ENCODE results near the gene PRICKLE1. TPM values are rescaled to one million over a fixed set of nuclear protein-coding genes. Genes with fewer than 3 reads are reported as not detected.

Gene PRICKLE1
- polyA plus RNA-seq, 1 donor from 2014 or later = 20.6 TPM

- Histone ChIP-seq H4K20me1 (ENCODE audit: insufficient read depth) (no peaks in the 10 kb centered on the region), H2AFZ (ENCODE audit: low read depth, low read length) (no peak overlapping the region), H3K9ac (ENCODE audit: low read length) (no peak overlapping the region), H3K79me2 (replicated peaks; ENCODE audit: insufficient read depth, low read length) (no peaks in the 10 kb centered on the region), H3K27me3 (ENCODE audit: insufficient read depth, low read depth, low read length) (no peaks in the 10 kb centered on the region), H3K4me2 (ENCODE audit: low read length) (no peak overlapping the region), H3K9me3 (ENCODE audit: low read length) (no peaks in the 10 kb centered on the region), H3K4me3 (ENCODE audit: low read length) (no peak overlapping the region), H3K9me2 (ENCODE audit: insufficient read depth, low read length) (no peaks in the 10 kb centered on the region), H3F3A (ENCODE audit: insufficient read depth, low read length, poor library complexity, severe bottlenecking) (no peaks in the 10 kb centered on the region), H3K27ac (ENCODE audit: low read length) (no peak overlapping the region), H3K36me3 (ENCODE audit: insufficient read depth, low read length) (no peaks in the 10 kb centered on the region)
- TF ChIP-seq RAD21 (conservative IDR thresholded peaks at IDR 0.05) = no peak
- TF ChIP-seq MXI1 (conservative IDR thresholded peaks at IDR 0.05; ENCODE audit: poor library complexity, severe bottlenecking) = no peak
- TF ChIP-seq, protein P1, sequence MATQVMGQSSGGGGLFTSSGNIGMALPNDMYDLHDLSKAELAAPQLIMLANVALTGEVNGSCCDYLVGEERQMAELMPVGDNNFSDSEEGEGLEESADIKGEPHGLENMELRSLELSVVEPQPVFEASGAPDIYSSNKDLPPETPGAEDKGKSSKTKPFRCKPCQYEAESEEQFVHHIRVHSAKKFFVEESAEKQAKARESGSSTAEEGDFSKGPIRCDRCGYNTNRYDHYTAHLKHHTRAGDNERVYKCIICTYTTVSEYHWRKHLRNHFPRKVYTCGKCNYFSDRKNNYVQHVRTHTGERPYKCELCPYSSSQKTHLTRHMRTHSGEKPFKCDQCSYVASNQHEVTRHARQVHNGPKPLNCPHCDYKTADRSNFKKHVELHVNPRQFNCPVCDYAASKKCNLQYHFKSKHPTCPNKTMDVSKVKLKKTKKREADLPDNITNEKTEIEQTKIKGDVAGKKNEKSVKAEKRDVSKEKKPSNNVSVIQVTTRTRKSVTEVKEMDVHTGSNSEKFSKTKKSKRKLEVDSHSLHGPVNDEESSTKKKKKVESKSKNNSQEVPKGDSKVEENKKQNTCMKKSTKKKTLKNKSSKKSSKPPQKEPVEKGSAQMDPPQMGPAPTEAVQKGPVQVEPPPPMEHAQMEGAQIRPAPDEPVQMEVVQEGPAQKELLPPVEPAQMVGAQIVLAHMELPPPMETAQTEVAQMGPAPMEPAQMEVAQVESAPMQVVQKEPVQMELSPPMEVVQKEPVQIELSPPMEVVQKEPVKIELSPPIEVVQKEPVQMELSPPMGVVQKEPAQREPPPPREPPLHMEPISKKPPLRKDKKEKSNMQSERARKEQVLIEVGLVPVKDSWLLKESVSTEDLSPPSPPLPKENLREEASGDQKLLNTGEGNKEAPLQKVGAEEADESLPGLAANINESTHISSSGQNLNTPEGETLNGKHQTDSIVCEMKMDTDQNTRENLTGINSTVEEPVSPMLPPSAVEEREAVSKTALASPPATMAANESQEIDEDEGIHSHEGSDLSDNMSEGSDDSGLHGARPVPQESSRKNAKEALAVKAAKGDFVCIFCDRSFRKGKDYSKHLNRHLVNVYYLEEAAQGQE (IDR thresholded peaks at IDR 0.05; ENCODE audit: borderline replicate concordance) = no peak
- TF ChIP-seq EZH2 (IDR thresholded peaks at IDR 0.05; ENCODE audit: borderline replicate concordance, insufficient read depth, low read length, poor library complexity, severe bottlenecking) = no peak
These were observed 25.0 kb downstream of the PRICKLE1 start for GRCh38 chr12:42564556-42564955.

DNA sequence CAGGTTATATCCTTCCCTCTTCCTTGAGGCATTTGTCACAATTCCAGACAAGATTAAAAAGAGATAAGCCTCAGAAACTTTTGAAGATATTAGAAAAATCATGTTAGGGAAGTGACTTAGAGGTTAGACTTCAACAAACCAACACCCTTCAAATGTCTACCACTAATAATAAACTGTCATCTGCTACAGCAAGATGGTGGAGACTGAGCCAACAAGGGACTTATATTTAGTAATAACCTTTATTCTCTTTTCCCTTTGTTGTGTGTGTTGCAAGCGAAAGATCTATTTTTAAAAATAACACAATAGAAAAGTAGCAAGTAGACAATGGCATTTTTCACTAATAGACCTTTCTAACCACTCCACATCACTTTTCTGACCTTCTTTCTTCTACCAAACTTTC, 28.6 kb downstream of the PRICKLE1 start:
- Histone ChIP-seq H3K79me2 (replicated peaks; ENCODE audit: insufficient read depth, low read length) (no peaks in the 10 kb centered on the region), H2AFZ (ENCODE audit: low read depth, low read length) (no peak overlapping the region), H3K9me2 (ENCODE audit: insufficient read depth, low read length) (no peaks in the 10 kb centered on the region), H3K27me3 (ENCODE audit: insufficient read depth, low read depth, low read length) (no peaks in the 10 kb centered on the region), H3K4me3 (ENCODE audit: low read length) (no peak overlapping the region), H3K27ac (ENCODE audit: low read length) (no peak overlapping the region), H3F3A (ENCODE audit: insufficient read depth, low read length, poor library complexity, severe bottlenecking) (peaks cover 3% of the 10 kb centered on the region), H3K9ac (ENCODE audit: low read length) (no peak overlapping the region), H3K4me2 (ENCODE audit: low read length) (no peak overlapping the region), H4K20me1 (ENCODE audit: insufficient read depth) (no peaks in the 10 kb centered on the region), H3K36me3 (ENCODE audit: insufficient read depth, low read length) (no peaks in the 10 kb centered on the region), H3K9me3 (ENCODE audit: low read length) (no peaks in the 10 kb centered on the region)
- TF ChIP-seq POLR2AphosphoS5 (IDR thresholded peaks at IDR 0.05) (no peak), TAF1 (IDR thresholded peaks at IDR 0.05; ENCODE audit: low read depth) (no peak), EZH2 (IDR thresholded peaks at IDR 0.05; ENCODE audit: borderline replicate concordance, insufficient read depth, low read length, poor library complexity, severe bottlenecking) (no peak), MXI1 (conservative IDR thresholded peaks at IDR 0.05; ENCODE audit: poor library complexity, severe bottlenecking) (no peak), EP300 (conservative IDR thresholded peaks at IDR 0.05; ENCODE audit: poor library complexity, severe bottlenecking) (no peak), SMC3 (conservative IDR thresholded peaks at IDR 0.05; ENCODE audit: poor library complexity) (no peak), CTCF (IDR thresholded peaks at IDR 0.05; ENCODE audit: poor library complexity, severe bottlenecking) (no peak), RAD21 (conservative IDR thresholded peaks at IDR 0.05) (no peak)
- TF ChIP-seq, protein P1 (IDR thresholded peaks at IDR 0.05; ENCODE audit: borderline replicate concordance) = no peak
